ENCODE data around the gene ECM2.

- TF ChIP-seq CTCF (IDR thresholded peaks at IDR 0.05 in 2 of 3, conservative IDR thresholded peaks at IDR 0.05 in 1 of 3; ENCODE audit: borderline replicate concordance in 1 of 3, insufficient read depth in 1 of 3, low read depth in 2 of 3, low read length in 2 of 3) (no peak), EZH2 (IDR thresholded peaks at IDR 0.05) (no peak)
Measured at GRCh38 chr9:92480986-92481633, 54.7 kb downstream of the ECM2 start.

Measured in HCT116 (cell line).